HK-2 (cell line): ENCODE results near the gene DCDC2.
"Not testable (repeated sequence)": the region's sequence is repeated elsewhere in the genome, so short reads cannot be mapped to it uniquely, and the experiment has no call there.

ENCODE experiments used
- DNase-seq: peaks from one replicate; pipeline ENCODE4 v3.0.0-alpha.2; 2018; ENCODE audit not compliant: unreplicated experiment

The DCDC2 gene

GRCh38 chr6:24381476-24382219 lies 23.8 kb upstream of the DCDC2 start:
- DNase-seq, result no peak

GRCh38 chr6:24378473-24379097 lies 20.7 kb upstream of the DCDC2 start:
- DNase-seq, result no peak

- no peak for DNase-seq
These were observed 19.0 kb upstream of the DCDC2 start for GRCh38 chr6:24376871-24377270.

GRCh38 chr6:24374612-24375011 lies 16.8 kb upstream of the DCDC2 start:
- no peak for DNase-seq

GRCh38 chr6:24365103-24365633 lies 7.3 kb upstream of the DCDC2 start:
- not testable (repeated sequence) for DNase-seq

GRCh38 chr6:24362363-24362762 lies 4.5 kb upstream of the DCDC2 start:
- not testable (repeated sequence) for DNase-seq

GRCh38 chr6:24359640-24360454 lies 2.0 kb upstream of the DCDC2 start:
- peak; percentile 97 for DNase-seq

- DNase-seq, result peak; percentile 35
These were observed 461 bp upstream of the DCDC2 start for GRCh38 chr6:24358219-24358821.

- no peak for DNase-seq
These were observed 1.4 kb downstream of the DCDC2 start for GRCh38 chr6:24356310-24356973.

- DNase-seq, result no peak
These were observed 2.5 kb downstream of the DCDC2 start for GRCh38 chr6:24355393-24355792.

GRCh38 chr6:24353861-24354260 lies 4.0 kb downstream of the DCDC2 start:
- no peak for DNase-seq

- no peak for DNase-seq
These were observed 5.4 kb downstream of the DCDC2 start for GRCh38 chr6:24352434-24352833.

- no peak for DNase-seq
These were observed 12.9 kb downstream of the DCDC2 start for GRCh38 chr6:24344976-24345375.

- no peak for DNase-seq
These were observed 16.6 kb downstream of the DCDC2 start for GRCh38 chr6:24340998-24341938.

GRCh38 chr6:24339932-24340331 lies 17.9 kb downstream of the DCDC2 start:
- no peak for DNase-seq

GRCh38 chr6:24334285-24334684 lies 23.6 kb downstream of the DCDC2 start:
- DNase-seq, result no peak

GRCh38 chr6:24332317-24332716 lies 25.5 kb downstream of the DCDC2 start:
- peak; percentile 76 for DNase-seq

GRCh38 chr6:24330137-24330732 lies 27.6 kb downstream of the DCDC2 start:
- no peak for DNase-seq

GRCh38 chr6:24329451-24329850 lies 28.4 kb downstream of the DCDC2 start:
- no peak for DNase-seq

- DNase-seq, result no peak
These were observed 28.8 kb downstream of the DCDC2 start for GRCh38 chr6:24329022-24329421.
